HG02798 (cell line): ENCODE data around the gene TFCP2.
"Not testable (repeated sequence)": the region's sequence is repeated elsewhere in the genome, so short reads cannot be mapped to it uniquely, and the experiment has no call there.

ENCODE experiments used
- ATAC-seq: cut with Tn5 transposase; IDR thresholded peaks from one replicate; pipeline ENCODE4 v1.9.1; 2021; ENCODE audit warnings: mild to moderate bottlenecking; ENCODE audit not compliant: unreplicated experiment, poor library complexity

TFCP2 gene

GRCh38 chr12:51087818-51088217 lies 85.1 kb downstream of the TFCP2 start:
- ATAC-seq: no peak

GRCh38 chr12:51086933-51087332 lies 86.0 kb downstream of the TFCP2 start:
- no peak for ATAC-seq

- ATAC-seq: no peak
Measured at GRCh38 chr12:51085757-51086156, 87.2 kb downstream of the TFCP2 start.

GRCh38 chr12:51083126-51083833 lies 89.7 kb downstream of the TFCP2 start, which contains the start of gene CSRNP2:
Gene CSRNP2 (minus strand): TSS chr12:51083596. CDS start chr12:51076561, 7,035 bp downstream.
- ATAC-seq: peak; percentile 96

- peak; percentile 5 for ATAC-seq
Measured at GRCh38 chr12:51082561-51083125, 90.3 kb downstream of the TFCP2 start.

GRCh38 chr12:51081421-51081820 lies 91.5 kb downstream of the TFCP2 start:
- ATAC-seq: no peak

GRCh38 chr12:51080136-51080535 lies 92.8 kb downstream of the TFCP2 start:
- no peak for ATAC-seq

GRCh38 chr12:51078866-51079265 lies 94.1 kb downstream of the TFCP2 start:
- ATAC-seq: not testable (repeated sequence)

- not testable (repeated sequence) for ATAC-seq
Measured at GRCh38 chr12:51078346-51078745, 94.6 kb downstream of the TFCP2 start.

- no peak for ATAC-seq
Measured at GRCh38 chr12:51077930-51078329, 95.0 kb downstream of the TFCP2 start.

GRCh38 chr12:51076236-51076930 lies 96.6 kb downstream of the TFCP2 start:
- ATAC-seq: no peak

GRCh38 chr12:51075390-51075789 lies 97.5 kb downstream of the TFCP2 start:
- no peak for ATAC-seq

- no peak for ATAC-seq
Measured at GRCh38 chr12:51071663-51072062, 101.3 kb downstream of the TFCP2 start.

- ATAC-seq: no peak
Measured at GRCh38 chr12:51070004-51070403, 102.9 kb downstream of the TFCP2 start.

- no peak for ATAC-seq
Measured at GRCh38 chr12:51067771-51068170, 105.2 kb downstream of the TFCP2 start.

- no peak for ATAC-seq
Measured at GRCh38 chr12:51067229-51067628, 105.7 kb downstream of the TFCP2 start.

- no peak for ATAC-seq
Measured at GRCh38 chr12:51065530-51065929, 107.4 kb downstream of the TFCP2 start.

GRCh38 chr12:51062631-51063397 lies 110.1 kb downstream of the TFCP2 start:
- no peak for ATAC-seq

- ATAC-seq: no peak
Measured at GRCh38 chr12:51059086-51059485, 113.8 kb downstream of the TFCP2 start.

- no peak for ATAC-seq
Measured at GRCh38 chr12:51056242-51056641, 116.7 kb downstream of the TFCP2 start.

GRCh38 chr12:51055060-51055459 lies 117.9 kb downstream of the TFCP2 start:
- ATAC-seq: no peak
